ENCODE results near the gene CPNE4.

DNA sequence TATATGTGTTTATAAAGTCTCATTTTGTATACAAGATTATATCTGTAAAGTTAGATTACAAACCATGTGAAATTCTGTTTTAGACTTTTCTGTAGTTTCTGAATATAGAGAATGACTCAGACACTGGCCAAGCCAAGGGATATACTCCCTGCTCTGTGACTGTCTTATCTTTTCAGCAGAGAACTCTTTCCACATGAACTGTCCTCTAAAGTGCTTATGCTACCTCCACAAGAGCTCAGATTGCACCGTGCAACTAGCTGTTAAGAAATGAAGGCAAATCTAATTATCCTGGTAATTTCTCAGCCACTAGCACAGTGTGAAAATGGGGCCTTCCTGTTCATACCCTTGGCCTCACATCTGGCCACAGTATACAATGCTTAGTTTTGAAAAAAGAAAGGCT, 44.3 kb upstream of the CPNE4 start:
- TF ChIP-seq, protein P1, sequence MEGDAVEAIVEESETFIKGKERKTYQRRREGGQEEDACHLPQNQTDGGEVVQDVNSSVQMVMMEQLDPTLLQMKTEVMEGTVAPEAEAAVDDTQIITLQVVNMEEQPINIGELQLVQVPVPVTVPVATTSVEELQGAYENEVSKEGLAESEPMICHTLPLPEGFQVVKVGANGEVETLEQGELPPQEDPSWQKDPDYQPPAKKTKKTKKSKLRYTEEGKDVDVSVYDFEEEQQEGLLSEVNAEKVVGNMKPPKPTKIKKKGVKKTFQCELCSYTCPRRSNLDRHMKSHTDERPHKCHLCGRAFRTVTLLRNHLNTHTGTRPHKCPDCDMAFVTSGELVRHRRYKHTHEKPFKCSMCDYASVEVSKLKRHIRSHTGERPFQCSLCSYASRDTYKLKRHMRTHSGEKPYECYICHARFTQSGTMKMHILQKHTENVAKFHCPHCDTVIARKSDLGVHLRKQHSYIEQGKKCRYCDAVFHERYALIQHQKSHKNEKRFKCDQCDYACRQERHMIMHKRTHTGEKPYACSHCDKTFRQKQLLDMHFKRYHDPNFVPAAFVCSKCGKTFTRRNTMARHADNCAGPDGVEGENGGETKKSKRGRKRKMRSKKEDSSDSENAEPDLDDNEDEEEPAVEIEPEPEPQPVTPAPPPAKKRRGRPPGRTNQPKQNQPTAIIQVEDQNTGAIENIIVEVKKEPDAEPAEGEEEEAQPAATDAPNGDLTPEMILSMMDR (IDR thresholded peaks at IDR 0.05; ENCODE audit: low read depth, low read length, poor library complexity, severe bottlenecking), result no peak
- no peak for TF ChIP-seq EZH2phosphoT487 (IDR thresholded peaks at IDR 0.05; ENCODE audit: borderline replicate concordance, low read length)

Data from DOHH2 (cell line).